DMS153 (cell line): Measurements from ENCODE around the gene MIER3.
A peak's percentile ranks its signal among the peaks of the same experiment; 100 is the strongest.

Experiments
- DNase-seq: peaks from one replicate; lab custom pipeline; 2025; lab: John Stamatoyannopoulos, UW

MIER3 gene

GRCh38 chr5:56958595-56958994, 6.7 kb upstream of the MIER3 start:
- DNase-seq = no peak

DNA sequence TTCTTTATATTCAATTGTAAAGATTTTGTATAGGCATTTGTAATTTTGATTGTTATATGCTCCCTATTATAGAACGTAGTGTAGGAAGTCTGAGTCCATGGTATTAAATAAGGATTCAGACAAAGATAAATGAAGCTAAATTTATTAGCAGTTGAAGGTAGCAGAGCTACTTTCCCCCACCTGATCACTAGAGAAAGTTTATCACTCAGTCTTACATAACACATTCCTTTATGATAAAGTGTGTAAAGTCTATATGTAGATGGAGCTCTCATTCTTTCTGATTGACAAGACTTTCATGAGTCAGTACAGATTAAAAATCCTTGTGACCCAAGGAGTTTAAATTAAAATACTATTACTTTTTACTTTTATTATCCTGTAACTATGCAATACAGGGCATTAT, 2.3 kb upstream of the MIER3 start:
- no peak for DNase-seq

GRCh38 chr5:56951126-56951945, 587 bp downstream of the MIER3 start:
- DNase-seq = no peak

GRCh38 chr5:56950626-56951125, 1.2 kb downstream of the MIER3 start:
- DNase-seq = no peak

DNA sequence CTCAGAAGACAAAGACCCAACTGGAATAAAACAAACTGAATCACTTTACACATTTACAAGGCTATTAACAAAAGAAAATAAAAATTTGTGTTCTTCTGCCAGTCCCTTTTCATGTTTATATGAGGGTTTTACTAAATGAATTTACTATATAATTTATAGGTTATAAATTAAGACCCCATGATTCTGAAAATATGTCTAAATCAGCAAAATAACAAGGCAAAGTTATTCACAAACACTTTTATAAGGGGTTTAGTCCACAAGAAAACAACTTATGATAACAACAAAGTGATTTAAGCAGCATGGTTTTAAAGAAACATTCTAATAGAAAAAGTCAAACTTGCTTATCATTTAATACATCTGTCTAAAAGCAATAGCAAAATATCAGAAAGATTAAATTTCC, 4.9 kb downstream of the MIER3 start:
- DNase-seq = no peak

- DNase-seq = no peak
Measured at GRCh38 chr5:56941981-56942380, 9.9 kb downstream of the MIER3 start.

- no peak for DNase-seq
Measured at GRCh38 chr5:56938858-56939257, 13.1 kb downstream of the MIER3 start.

- no peak for DNase-seq
Measured at GRCh38 chr5:56934325-56934724, 17.6 kb downstream of the MIER3 start.

- no peak for DNase-seq
Measured at GRCh38 chr5:56922922-56923321, 29.0 kb downstream of the MIER3 start.

DNA sequence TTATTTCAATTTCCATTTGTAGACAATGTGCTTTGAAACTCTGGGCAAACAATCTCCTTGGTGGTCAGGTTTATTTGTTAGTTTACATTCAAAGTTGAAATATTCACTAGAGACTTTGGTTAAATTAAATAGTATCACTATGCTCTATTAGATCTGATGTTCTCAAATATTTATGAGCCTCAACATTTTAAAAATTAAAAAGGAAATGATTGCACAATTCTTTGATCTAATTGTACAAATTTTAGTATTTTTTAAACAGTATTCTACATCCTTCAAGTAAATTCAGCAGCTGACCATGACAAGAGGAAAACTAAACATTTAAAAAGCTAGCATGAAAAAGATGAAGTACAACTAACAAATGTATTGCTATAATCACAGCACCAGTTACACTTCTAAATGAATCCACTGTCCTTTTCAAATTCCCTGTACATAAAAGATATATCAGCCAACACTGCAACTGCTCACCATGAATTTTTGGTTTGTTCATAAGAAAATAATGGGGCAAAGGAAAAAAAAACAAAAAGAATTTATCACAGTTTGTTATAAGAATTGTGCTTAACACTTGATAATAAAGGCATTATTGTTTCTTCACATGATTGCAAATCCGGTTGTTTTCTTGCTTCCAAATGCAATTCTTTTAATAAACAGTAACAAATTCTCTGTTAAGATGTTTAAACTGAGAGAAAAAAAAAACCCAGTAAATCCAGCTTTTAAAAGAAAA, 31.8 kb downstream of the MIER3 start:
- no peak for DNase-seq

- DNase-seq = no peak
Measured at GRCh38 chr5:56918054-56918453, 33.9 kb downstream of the MIER3 start.

DNA sequence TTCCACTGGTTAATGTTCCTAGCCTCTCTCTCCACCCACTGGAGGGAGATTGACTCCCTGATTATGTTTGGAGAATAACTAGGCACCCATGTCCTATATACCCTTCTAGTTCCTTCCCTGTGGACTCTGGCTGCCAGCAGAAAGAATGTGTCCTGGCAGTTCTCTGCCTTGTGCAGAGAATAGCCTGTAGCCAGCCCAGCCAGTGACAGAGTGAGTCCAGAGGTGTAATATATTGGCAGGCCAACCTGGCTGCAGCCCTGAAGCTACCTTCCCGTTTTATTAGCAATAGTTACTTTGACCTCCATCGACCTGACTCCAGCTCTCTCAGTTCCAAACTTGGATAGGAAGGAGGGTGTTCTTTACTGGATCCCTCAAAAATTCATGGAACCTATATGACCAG, 34.4 kb downstream of the MIER3 start:
- no peak for DNase-seq

- DNase-seq = no peak
Measured at GRCh38 chr5:56914678-56915077, 37.2 kb downstream of the MIER3 start.

DNA sequence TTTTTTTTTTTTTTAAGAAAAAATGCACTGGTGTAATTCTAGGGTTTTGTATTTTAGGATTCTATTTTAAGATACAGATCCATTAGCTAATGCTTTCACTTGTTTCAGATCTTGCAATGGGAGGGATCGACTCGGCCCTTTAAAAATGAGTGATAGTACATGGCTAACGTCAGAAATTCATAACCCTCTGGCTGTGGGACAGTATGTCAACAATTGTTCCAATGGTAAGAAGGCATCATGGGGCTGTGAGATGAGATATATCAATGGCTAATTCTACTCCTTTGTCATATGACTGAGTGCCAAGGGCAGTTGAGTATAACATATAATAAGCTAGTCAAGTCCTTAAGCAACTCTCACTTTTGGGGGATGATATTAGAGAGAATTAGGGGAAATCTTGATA, 38.2 kb downstream of the MIER3 start:
- no peak for DNase-seq

DNA sequence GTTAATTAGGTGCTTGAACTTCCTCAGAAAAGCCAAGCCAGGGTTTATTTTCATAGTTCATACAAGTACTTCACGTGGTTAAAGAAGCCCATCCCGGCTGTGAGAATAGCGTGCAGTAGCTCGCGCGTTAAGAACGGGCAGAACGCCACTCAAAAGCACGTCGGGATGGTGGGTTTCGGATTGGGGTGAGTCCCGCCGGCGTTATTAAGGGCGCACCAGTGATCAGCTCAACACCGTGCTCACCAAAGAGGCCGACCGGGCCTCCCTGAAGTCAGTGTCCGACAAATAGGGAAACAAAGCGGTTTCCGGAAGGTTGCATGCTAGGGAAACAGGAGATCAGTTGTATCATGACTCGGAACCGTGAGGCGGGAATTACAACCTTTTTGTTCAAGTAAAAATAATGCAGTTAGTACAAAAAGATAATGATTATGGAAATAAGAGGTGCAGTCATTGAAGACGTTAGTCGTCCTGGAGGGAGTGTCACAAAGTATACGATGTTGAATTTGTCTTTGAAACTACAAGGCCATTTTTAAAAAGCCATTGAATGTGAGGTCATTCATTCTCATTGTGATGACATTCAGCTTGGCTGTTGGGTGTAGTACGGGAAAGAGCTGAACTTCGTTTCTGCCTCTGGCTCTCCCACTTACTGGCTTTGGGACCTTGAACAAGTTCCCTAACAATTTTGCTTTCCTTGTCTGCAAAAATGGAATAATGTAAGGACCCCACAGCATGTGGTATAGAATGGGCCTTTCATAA, 41.5 kb downstream of the MIER3 start:
- DNase-seq = peak; percentile 5

- peak; percentile 81 for DNase-seq
Measured at GRCh38 chr5:56909294-56910209, 42.4 kb downstream of the MIER3 start, which contains the start of gene SETD9. Gene SETD9, plus strand, starts transcription at chr5:56909596. Its CDS starts 50 bp downstream, at chr5:56909646.

GRCh38 chr5:56908942-56909293, 43.0 kb downstream of the MIER3 start:
- DNase-seq = no peak

- DNase-seq = peak; percentile 3
Measured at GRCh38 chr5:56900858-56901578, 50.9 kb downstream of the MIER3 start.

DNA sequence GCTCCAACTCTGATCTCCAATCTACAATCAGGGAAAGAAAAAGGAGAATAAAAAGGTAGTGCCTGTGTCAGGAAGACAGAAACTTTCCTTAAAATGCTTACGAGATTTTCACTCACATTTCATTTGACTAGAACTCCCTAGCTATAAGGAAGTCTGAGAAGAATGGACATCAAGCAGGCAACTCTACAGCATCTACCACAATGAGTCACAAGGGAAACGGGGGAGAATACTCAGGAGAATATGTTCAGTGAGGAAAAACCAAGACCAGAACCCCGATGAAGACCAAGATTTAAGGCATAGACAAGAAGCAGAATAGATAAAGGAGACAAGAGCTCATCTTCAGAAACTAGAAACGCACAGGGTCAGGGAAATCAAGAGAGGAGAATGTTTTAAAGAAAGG, 51.5 kb downstream of the MIER3 start:
- no peak for DNase-seq

- DNase-seq = no peak
Measured at GRCh38 chr5:56898213-56898612, 53.7 kb downstream of the MIER3 start.

DNA sequence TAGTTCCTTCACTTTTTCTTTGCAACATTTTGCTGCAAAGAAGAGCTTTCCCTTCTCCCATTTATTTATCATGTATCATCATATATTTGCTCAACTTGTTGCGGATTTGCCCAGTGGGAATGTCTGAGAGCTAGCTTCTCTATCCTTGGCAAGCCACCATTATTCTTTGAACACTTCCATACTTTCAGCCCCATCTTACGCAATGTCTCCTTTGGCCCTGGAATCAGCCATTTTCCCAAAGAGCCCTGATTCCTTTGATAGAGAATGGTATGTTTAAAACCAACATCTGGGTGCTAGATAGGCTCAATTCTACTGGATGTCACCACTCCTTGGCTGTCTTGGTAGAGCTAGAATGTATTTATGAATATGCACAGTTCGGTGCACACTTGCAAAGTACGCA, 55.2 kb downstream of the MIER3 start:
- no peak for DNase-seq
